SK-N-MC (cell line): ENCODE measurements around the gene ZSWIM1.

Experiments used
- DNase-seq: peaks from one replicate; pipeline ENCODE4 v3.0.0-alpha.2; 2011; ENCODE audit warnings: low read depth, low spot score
- H3K27ac ChIP-seq: fragments of 200-600 bp; sonication (generic); 2 replicates; pipeline ENCODE4 v1.5.1; 2016; ENCODE audit warnings: mixed run types
- H3K36me3 ChIP-seq: fragments of 200-600 bp; sonication (generic); 2 replicates; pipeline ENCODE4 v1.6.1; 2017; ENCODE audit warnings: antibody characterized with exemption, low read length, mixed read lengths; ENCODE audit not compliant: insufficient read depth
- H3K4me3 ChIP-seq: fragments of 200-600 bp; sonication (generic); 2 replicates; pipeline ENCODE4 v1.5.1; 2016
- H3K9ac ChIP-seq: fragments of 200-600 bp; sonication (generic); 2 replicates; pipeline ENCODE4 v1.8.0; 2017; ENCODE audit warnings: mixed run types, mixed read lengths; ENCODE audit not compliant: insufficient read length
- H3K9me3 ChIP-seq: fragments of 200-600 bp; sonication (generic); 2 replicates; pipeline ENCODE4 v1.6.1; 2017; ENCODE audit warnings: low read depth, mild to moderate bottlenecking, antibody characterized with exemption, low read length, moderate library complexity, mixed read lengths
- EZH2 ChIP-seq: fragments of 200-600 bp; sonication (generic); IDR thresholded peaks from one replicate; pipeline ENCODE4 v1.6.1; 2017; ENCODE audit warnings: antibody characterized with exemption
- FOXP2 ChIP-seq: optimal IDR thresholded peaks from 2 replicates; pipeline ENCODE3; 2011; ENCODE audit warnings: mild to moderate bottlenecking, moderate library complexity; ENCODE audit not compliant: insufficient read depth; ENCODE audit errors: extremely low read length, control extremely low read depth
- POLR2AphosphoS5 ChIP-seq: IDR thresholded peaks from 2 replicates; pipeline ENCODE4 v1.6.1; 2012; ENCODE audit warnings: mild to moderate bottlenecking, low read depth, low read length, borderline replicate concordance

ZSWIM1 gene

GRCh38 chr20:45890077-45890984 is 9.3 kb downstream of the ZSWIM1 start:
- H3K9me3 ChIP-seq: no peaks in the 10 kb centered on the region
- TF ChIP-seq POLR2AphosphoS5: no peak
- DNase-seq: no peak
- no peaks in the 10 kb centered on the region for H3K36me3 ChIP-seq
- peak overlapping the region; percentile 93 for H3K9ac ChIP-seq
- no peak overlapping the region for H3K27ac ChIP-seq
- H3K4me3 ChIP-seq: peak overlapping the region; percentile 99

GRCh38 chr20:45890985-45891983 is 10.3 kb downstream of the ZSWIM1 start, which contains the start of the genes CTSA and NEURL2:
Gene CTSA, plus strand, starts transcription at chr20:45891335. Its CDS starts 234 bp downstream, at chr20:45891569.
Gene NEURL2, minus strand, starts transcription at chr20:45891208. Its CDS starts 217 bp downstream, at chr20:45890991.
- H3K27ac ChIP-seq: no peak within 1 kb of the TSS
- peak within 1 kb of the TSS; percentile 93 for H3K9ac ChIP-seq
- no peaks in the 10 kb centered on the region for H3K9me3 ChIP-seq
- no peak for TF ChIP-seq FOXP2
- TF ChIP-seq POLR2AphosphoS5: peak; percentile 80; the same call in 1 of the 2 replicates
- H3K36me3 ChIP-seq: no peaks in the 10 kb centered on the region
- DNase-seq: no peak
- peak within 1 kb of the TSS; percentile 99 for H3K4me3 ChIP-seq

DNA sequence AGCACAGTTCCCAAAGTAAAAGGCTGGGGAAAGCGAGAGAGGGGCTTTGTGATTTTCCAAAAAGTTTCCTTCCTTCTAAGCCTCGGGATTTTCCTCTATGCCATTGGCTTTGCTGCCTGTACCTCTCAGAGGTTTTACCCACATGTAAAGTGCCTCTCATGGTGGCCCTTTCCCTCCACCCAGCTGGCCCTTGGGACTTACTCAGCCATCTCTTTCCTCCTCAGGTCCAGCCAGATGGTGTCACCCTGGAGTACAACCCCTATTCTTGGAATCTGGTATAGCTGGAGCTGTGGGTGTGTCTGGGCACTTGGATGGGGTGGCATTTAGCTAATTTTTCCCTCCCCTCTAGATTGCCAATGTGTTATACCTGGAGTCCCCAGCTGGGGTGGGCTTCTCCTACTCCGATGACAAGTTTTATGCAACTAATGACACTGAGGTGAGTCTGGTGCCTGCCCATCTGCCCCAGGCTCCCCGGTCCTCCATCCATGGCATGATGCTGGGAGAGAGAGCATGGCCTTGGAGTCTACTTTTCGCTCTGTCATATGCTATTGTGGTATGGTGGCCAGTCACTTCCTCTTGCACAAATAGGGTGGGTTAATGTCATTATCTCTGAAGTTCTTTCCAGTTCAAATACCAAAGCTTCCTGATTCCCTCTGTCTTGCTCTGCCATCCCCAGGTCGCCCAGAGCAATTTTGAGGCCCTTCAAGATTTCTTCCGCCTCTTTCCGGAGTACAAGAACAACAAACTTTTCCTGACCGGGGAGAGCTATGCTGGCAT is 11.2 kb downstream of the ZSWIM1 start:
- H3K36me3 ChIP-seq: peaks cover 2% of the 10 kb centered on the region; the same call in 1 of the 2 replicates
- H3K9me3 ChIP-seq: no peaks in the 10 kb centered on the region
- H3K27ac ChIP-seq: no peak overlapping the region
- H3K9ac ChIP-seq: peak overlapping the region; percentile 93
- TF ChIP-seq EZH2 (no peak), POLR2AphosphoS5 (no peak), FOXP2 (no peak)
- DNase-seq: no peak
- peak overlapping the region; percentile 99 for H3K4me3 ChIP-seq

DNA sequence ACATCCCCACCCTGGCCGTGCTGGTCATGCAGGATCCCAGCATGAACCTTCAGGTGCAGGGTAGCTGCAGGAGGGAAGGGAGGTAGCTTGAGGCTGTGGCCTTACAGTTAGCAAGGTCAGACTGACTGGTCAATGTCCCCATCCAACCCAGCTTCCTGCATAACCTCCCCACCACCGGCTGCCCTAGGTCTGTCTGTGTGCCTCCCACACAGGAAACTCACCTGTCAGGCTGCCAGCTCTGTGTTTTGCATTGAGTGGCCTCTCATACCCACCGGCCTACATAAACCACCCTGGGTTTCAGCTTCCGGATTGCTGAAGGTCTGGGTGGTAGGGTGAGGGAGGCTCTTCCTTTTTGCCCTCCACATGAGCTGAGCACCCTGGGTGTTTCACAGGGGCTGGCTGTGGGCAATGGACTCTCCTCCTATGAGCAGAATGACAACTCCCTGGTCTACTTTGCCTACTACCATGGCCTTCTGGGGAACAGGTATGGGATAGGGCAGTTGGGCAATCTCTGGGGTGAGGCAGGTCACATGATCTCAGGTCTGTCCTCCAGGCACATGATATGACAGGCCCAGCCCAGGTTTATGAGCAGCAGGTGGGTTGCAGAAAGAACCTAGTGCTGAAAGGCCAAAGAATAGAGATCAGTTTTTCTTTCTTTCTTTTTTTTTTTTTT is 11.9 kb downstream of the ZSWIM1 start:
- Histone ChIP-seq H3K27ac (no peak overlapping the region), H3K36me3 (peaks cover 10% of the 10 kb centered on the region; the same call in 1 of the 2 replicates), H3K9ac (no peak overlapping the region), H3K4me3 (no peak overlapping the region), H3K9me3 (no peaks in the 10 kb centered on the region)
- no peak; the same call in 1 of the 2 replicates for TF ChIP-seq POLR2AphosphoS5
- no peak for TF ChIP-seq FOXP2
- TF ChIP-seq EZH2: no peak
- no peak for DNase-seq

GRCh38 chr20:45893831-45894230 is 12.8 kb downstream of the ZSWIM1 start:
- TF ChIP-seq FOXP2 (no peak), EZH2 (no peak), POLR2AphosphoS5 (no peak)
- H3K36me3 ChIP-seq: peaks cover 10% of the 10 kb centered on the region; the same call in 1 of the 2 replicates
- no peak overlapping the region for H3K9ac ChIP-seq
- H3K9me3 ChIP-seq: no peaks in the 10 kb centered on the region
- no peak for DNase-seq
- no peak overlapping the region for H3K4me3 ChIP-seq
- H3K27ac ChIP-seq: no peak overlapping the region

- no peaks in the 10 kb centered on the region for H3K9me3 ChIP-seq
- no peak overlapping the region for H3K4me3 ChIP-seq
- TF ChIP-seq FOXP2 (no peak), POLR2AphosphoS5 (no peak), EZH2 (no peak)
- no peak overlapping the region for H3K9ac ChIP-seq
- H3K36me3 ChIP-seq: peaks cover 10% of the 10 kb centered on the region; the same call in 1 of the 2 replicates
- DNase-seq: no peak
- no peak overlapping the region for H3K27ac ChIP-seq
These were observed 13.8 kb downstream of the ZSWIM1 start for GRCh38 chr20:45894797-45895196.

DNA sequence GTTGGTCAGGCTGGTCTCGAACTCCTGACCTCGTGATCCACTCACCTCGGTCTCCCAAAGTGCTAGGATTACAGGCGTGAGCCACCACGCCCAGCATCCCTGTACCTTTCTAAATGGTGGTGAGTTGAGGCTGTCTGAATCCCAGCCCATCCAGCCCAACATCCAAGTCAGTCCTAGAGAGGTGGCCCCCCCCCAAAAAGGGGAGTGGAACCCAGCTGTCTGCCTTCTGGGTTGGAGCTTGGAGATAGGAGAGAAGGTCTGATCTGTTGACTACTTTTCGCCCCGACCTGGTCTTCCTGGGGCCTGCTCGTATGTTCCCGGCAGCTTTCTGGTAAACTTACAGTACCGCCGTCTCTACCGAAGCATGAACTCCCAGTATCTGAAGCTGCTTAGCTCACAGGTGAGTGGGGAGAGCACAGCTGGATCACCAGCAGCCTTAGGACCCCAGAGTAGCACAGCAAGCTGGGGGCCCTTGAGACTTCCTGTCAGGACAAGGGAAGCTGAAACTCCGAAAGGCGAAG is 15.7 kb downstream of the ZSWIM1 start:
- Histone ChIP-seq H3K9me3 (no peaks in the 10 kb centered on the region), H3K4me3 (no peak overlapping the region), H3K27ac (no peak overlapping the region), H3K9ac (no peak overlapping the region), H3K36me3 (peaks cover 16% of the 10 kb centered on the region; the same call in 1 of the 2 replicates)
- no peak for DNase-seq
- TF ChIP-seq FOXP2 (no peak), EZH2 (no peak), POLR2AphosphoS5 (no peak)
